Activated CD8-positive, alpha-beta memory T cell treated with anti-CD3 and anti-CD28 coated beads for 4 hours (primary cell): ENCODE data around the gene ERC1.

ENCODE experiments used
- DNase-seq, 2 donors: peaks; one replicate each; pipeline ENCODE4 v3.0.0-alpha.2; 2020; ENCODE audit warnings: low read depth in 2 of 2

Gene ERC1

DNA sequence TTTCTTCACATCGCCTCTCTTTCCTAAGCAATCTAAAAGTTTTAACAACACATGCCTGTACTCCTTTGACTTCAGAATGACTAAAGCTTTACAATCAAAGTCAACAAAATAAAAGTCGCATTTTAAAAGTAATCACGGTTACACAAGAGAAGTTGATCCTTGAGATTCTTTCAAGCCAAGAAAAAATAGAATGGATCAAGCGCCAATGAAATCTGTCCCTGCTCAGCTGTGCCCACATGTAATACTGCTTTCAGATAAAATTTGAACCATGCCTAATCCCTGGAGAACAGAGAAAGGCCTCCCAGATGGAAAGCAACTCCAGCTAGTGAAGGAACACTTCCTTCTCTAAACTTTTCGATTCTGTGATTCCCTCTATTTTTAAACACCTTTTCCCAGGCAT is 490.3 kb downstream of the ERC1 start:
- DNase-seq: no peak

- no peak for DNase-seq
Observed at GRCh38 chr12:1481906-1482305, 490.9 kb downstream of the ERC1 start.

DNA sequence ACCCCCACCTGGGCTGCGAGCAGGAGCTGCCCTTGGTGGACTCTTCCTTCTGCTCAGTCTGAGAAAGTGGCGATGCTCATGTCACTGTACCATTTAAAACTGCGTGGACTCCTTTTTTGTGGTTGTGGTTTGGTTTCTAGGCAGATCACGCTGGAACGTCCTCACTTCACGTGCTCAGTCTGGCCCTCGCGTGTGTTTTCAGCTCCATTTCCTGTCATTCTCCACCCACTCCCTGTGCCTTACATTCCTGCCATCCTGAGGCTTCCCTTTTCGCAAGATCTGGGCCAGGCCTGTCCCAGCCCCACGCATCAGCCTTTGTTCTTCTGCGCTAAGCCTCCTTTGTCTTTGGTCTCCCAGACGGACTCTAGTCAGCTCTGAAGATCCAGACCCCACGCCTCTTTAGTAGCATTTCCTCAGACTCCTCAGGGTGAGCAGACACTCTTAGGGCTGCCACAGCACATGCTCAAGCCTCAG is 497.9 kb downstream of the ERC1 start:
- DNase-seq: no peak

- DNase-seq: no peak
Observed at GRCh38 chr12:1491983-1492697, 501.1 kb downstream of the ERC1 start.

DNA sequence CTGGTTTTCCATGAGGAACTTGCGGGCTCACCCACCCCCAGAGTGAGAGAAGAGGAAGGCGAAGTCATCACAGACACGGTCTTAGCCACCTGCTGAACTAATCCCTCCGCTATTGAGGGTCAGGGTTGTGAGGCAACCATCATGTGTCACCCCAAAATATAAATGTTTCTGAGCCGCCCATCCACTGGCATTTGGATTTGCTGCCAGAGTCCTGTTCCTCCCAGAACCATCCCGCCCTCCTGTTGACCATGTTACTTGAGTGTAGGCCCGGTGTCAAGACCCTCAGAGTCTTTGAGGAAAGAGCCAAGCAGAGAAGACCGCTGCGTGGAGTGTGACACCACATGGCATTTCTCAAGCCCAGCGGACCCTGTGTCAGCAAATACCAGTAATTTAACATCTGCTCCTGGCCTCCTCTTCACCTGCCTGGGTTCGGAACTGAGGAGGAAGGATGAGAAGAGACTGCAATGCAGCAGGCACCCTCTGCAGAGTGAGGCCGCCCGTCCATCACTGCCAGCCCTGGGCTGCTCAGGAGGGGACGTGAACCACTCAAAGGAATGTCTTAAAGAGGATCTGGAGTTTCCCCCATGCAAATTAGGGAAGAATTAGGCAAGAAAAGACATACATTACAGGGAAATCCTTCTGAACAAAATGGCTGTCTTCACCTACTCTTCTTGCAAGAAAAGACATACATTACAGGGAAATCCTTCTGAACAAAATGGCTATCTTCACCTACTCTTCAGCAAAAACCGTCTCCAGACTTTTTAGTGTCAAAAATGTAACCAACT is 502.9 kb downstream of the ERC1 start:
- no peak for DNase-seq

DNA sequence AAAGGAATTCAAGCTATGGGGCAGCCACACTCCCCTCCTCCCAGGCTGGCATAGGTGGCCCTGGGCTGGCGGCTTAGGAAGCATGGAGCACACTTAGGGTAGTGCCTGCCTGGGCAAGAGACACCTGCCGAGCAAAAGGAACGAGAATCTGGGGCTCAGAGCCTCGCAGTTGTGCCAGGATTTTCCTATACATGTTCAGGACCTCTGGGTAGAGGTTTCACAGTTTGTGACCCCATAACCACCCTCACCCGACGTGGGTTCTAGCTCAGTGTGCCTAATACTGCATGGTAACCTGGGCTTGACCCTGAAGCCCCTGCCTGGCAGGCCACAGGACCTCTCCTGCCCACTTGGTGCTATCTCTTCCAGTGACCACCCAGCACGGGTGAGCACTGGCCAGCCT is 503.8 kb downstream of the ERC1 start:
- no peak for DNase-seq

DNA sequence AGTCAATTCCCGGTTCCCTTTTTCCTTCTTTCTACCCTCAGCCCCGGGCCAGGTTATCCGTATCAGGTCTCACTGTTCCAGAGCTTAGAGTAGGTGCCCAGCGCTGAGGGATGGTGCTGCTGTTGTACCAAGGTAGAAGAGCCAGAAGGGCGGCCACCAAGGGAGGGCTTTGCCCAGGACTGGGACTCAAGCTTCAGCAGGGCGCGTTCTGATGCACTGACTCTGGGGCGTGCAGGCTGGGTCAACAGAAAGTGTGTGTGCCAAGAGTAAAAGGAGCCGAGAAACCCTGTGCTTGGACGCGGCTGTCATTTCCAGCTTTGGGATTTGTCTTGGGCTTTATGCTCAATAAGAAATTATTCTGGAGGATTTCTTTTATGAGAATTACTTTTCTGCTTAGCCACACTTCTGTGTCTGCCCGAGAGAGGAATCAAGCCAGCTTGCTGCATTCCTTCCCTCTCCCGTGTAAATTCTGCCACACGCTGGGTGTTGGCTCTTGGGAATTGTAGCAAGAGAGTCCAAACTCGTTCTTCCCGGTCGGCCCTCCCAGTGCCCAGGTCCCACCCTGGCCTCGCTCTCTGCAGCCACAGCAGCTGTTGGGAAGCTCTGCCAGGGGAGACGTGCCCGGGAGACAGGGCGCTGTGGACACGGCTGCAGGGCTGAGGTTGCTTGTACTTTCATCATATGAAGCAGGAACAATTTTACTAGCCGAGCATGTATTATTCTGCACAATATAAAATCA is 505.3 kb downstream of the ERC1 start:
- DNase-seq: no peak

DNA sequence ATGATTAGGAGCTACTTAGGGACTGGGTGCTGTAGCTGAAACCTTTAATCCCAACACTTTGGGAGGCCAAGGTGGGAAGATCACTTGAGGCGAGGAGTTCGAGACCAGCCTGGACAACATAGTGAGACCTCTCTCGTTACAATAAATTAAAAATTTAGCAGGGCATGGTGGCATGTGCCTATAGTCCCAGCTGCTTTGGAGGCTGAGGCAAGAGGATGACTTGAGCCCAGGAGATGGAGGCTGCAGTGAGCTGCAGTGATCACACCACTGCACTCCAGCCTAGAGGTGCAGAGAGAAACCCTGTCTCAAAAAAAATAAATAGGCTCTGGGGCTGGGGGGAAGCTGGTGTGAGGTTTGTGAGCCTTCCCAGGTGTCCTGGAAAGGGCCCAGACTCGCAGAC is 506.1 kb downstream of the ERC1 start:
- no peak for DNase-seq

- DNase-seq: no peak
Observed at GRCh38 chr12:1498199-1498740, 507.2 kb downstream of the ERC1 start.

- DNase-seq: no peak
Observed at GRCh38 chr12:1499351-1499750, 508.3 kb downstream of the ERC1 start.

- no peak for DNase-seq
Observed at GRCh38 chr12:1500095-1500801, 509.2 kb downstream of the ERC1 start.

DNA sequence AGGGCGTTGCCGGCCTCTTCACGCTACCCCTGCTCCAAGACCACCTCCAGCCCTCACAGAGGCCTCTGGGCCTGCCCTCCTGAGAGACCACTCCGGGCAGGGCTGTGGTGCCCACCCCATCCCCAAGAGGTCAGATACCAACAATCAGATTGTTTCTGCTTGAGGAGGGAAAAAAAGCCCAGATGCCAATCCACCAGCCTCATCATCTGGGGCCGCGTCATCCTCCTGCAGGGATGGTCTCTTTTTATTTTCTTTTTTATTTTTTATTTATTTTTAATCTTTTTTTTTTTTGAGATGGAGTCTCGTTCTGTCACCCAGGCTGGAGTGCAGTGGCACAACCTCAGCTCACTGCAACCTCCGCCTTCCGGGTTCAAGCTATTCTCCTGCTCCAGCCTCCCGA is 510.0 kb downstream of the ERC1 start:
- no peak for DNase-seq

DNA sequence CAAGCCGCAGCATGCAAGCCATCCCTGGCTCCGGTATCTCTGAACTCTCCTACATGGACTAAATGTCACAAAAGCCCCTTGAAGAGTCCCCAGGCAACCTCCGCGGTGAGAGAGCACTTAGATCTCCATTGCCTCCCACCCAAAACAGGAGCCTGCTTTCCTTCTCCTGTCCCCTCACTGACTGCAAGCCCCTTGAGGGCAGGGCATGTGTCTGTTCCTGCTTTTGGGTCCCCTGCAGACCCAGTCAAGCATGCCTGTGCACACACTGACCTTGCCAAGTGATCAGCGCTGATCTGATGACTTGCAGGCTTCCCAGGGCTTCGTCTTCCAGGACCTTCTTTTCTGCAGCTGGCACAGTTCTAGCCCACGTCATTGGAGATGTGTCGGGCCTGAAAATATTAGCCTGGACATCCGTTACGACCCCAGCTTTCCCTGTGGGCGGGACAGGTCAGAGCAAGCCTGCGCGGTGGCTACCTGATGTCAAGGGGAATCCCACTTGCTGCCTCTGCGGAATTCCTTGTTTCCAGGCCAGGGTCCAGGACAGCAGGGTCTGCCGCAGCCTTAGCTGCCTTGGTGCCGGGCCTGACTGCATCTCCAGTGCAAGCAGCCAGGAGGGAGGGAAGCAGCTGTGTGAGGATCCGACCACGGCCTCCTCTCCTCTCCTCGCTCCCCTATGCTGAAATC is 510.8 kb downstream of the ERC1 start:
- no peak for DNase-seq

GRCh38 chr12:1502379-1502720 is 511.3 kb downstream of the ERC1 start:
- DNase-seq: no peak

GRCh38 chr12:1502831-1503230 is 511.8 kb downstream of the ERC1 start:
- DNase-seq: no peak

GRCh38 chr12:1503281-1503711 is 512.3 kb downstream of the ERC1 start:
- no peak for DNase-seq

GRCh38 chr12:1504304-1504894 is 513.4 kb downstream of the ERC1 start:
- DNase-seq: no peak

GRCh38 chr12:1504895-1505311 is 513.9 kb downstream of the ERC1 start:
- DNase-seq: no peak

DNA sequence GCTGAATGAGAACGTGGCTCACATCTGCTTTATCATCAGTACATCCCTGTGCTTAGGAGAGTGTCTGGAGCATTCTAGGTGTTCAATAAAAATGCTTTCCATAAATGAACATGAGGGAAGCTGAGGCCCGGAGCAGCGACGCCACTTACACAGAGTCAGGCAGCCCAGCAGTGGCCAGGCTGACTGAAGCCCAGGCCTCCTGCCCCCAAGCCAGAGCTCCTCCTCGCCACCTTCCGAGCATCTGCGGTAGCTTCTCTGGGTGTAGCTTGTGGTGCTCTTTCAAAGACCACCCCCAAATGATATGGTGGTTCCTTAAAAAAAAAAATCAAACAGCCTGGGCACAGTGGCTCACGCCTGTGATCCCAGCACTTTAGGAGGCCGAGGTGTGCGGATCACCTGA is 514.6 kb downstream of the ERC1 start:
- DNase-seq: no peak

DNA sequence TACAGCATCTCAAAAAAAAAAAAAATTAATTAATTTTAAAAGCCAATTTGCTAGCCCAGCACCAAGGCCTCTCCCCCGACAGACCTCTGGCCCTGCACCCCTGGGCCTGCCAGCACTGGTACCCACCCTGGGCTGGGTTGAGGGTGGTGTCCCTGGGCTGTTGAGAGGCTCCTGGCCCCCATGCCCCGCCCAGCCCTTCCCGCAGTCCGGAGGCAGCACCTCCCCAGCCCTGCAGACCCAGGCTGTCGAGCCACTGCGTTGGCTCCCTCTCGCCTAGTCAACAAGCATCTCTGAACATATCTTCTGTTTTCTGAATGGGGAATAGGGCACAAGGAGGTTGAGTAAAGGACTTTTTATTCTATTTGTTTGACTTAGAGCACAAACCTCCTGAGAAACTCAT is 516.3 kb downstream of the ERC1 start:
- DNase-seq: no peak
